ENCODE data around the gene SLC2A6. TPM values are rescaled to one million over a fixed set of nuclear protein-coding genes. Genes with fewer than 3 reads are reported as not detected.
A peak's percentile ranks its signal among the peaks of the same experiment; 100 is the strongest.

SLC2A6 gene
- total RNA-seq, 2 donors from 2014 or later = 1.6 to 2.9 TPM

DNA sequence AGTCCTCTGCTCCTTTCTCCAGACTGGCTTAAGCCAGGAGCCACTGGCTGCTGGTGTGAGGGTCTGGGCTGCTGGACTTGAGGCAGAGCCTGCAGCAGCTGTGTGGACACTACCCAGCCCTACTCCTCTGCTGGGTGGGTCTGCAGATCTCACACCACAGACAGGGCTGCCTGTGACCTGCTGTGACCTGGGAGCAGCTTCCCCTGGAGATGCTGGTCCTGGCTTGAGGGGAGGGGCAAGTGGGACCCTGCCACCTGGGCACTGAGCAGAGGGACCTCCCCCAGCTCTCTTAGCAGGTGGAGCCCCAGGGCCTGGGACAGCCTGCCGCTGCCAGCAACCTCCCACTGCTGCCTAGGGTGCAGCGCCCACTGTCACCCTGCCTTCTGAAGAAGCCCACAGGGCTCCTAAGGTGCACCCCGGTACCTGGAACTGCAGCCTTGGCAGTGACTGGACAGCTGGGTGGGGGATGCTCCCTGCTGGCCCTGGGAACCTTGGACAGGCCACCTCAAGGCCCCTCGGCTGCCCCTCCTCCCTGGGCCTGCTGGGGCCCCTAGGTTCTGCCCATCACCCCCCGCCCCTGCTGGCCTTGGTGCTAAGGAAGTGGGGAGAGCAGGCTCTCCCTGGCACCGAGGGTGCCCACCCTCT, 10.0 kb downstream of the SLC2A6 start:
- DNase-seq = no peak
- no peak for ATAC-seq
- intact Hi-C loops (cut with DNase I, micrococcal nuclease) = no loop called here

DNA sequence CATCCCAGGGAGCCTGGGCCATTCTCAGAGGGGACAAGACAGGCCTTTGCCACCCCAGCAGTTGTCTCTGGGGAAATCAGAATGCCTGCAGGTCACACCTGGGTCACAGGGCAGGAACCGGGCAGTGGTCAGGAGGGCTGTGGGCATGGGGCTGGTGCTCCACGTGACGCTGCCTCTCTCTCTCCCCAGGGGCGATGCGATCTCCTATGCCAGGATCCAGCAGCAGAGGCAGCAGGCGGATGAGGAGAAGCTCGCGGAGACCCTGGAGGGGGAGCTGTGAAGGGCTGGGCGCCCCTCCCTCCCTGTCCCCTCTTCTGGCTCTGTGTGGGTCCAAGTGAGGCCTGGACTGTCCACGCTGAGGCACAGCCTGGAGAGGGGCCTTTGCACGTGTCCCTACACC, 10.5 kb downstream of the SLC2A6 start:
- intact Hi-C loops (cut with DNase I, micrococcal nuclease) = no loop called here
- DNase-seq (no peak), ATAC-seq (no peak)

DNA sequence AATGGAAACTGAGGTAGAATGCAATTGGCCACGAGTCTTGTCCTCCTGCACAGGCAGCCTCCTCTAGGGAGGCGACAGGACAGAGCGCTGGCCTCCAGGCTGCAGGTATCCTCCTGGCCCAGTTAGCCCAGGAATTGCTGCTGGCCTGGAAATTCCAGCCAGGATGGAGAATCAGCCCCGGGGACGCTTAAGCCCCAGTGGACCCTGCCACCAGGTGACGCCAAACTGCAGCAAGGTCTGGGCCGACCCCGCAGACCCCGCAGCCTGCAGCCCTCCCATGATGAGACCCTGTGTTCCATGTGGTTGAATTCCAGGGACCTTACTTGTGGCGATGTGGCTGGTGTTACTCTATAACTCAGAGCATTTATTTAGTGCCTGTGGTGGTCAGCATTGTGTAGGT, 11.8 kb downstream of the SLC2A6 start:
- intact Hi-C loops (cut with DNase I, micrococcal nuclease) = no loop called here
- DNase-seq (no peak), ATAC-seq (no peak)

- no peak for ATAC-seq
- intact Hi-C loops (cut with DNase I, micrococcal nuclease) = no loop called here
- DNase-seq = no peak
Measured at GRCh38 chr9:133465984-133466383, 12.9 kb downstream of the SLC2A6 start.

- ATAC-seq (no peak), DNase-seq (no peak)
- intact Hi-C loops (cut with DNase I, micrococcal nuclease) = no loop called here
Measured at GRCh38 chr9:133464638-133465037, 14.3 kb downstream of the SLC2A6 start.

DNA sequence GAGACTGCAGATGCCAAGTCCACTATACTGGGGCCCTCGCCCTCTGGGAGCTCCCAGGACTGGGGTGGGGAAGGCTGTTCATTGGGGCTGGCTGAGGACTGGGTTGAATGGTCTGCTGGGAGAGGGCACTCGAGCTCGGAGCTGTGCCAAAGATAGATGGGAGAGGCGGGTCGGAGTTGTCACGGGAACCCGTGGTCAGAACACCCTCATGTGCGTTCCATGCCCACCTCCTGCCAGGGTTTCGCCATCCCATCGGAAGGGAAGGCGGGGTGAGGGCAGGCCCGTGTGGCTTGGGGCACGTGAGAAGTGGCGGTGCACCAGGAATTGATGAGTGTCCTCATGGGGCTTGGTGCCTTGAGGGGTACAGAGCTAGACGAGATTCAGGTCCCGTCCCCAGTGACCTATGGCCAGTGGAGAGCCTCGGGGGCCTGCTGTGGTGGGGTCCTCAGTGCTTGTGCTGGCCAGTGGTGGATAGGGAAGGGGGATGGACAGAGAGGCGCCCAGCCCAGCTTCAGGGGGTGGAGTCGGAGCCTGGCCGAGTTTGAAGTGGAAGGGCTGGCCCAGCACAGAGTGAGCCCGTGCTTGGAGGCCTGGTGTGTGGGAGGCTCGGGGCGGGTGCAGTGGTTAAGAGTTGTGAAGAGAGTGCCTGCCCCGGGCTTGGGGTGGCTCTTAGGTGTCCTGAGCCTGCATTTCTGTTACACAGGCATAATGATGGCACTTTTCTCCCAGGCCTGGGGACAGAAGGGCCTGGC, 14.9 kb downstream of the SLC2A6 start:
- ATAC-seq (no peak), DNase-seq (no peak)
- intact Hi-C loops (cut with DNase I, micrococcal nuclease) = no loop called here

GRCh38 chr9:133463234-133463863, 15.6 kb downstream of the SLC2A6 start:
- intact Hi-C loops (cut with DNase I, micrococcal nuclease) = no loop called here
- ATAC-seq = no peak

DNA sequence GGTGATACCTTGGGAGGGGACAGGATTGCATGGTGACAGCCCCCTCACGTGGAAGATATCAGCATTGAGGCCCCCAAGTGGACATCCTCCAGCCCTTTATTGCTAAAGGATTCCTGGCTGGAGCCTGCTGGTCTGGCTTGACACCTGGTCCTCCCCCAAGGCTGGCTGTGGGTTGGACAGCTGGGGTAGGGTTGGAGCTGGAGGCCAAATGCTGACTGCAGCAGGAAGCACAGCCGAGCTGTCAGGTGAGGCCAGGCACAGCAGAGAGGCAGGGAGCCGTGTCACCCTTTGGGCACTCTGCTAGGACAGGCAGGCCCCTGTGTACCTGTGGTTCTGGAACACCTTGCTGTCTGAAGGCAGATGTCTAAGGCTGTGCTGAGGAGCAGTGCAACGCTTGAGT, 16.9 kb downstream of the SLC2A6 start:
- no peak for DNase-seq
- ATAC-seq = no peak
- intact Hi-C loops (cut with DNase I, micrococcal nuclease) = no loop called here

More at GRCh38 chr9:133463234-133463863, 15.6 kb downstream of the SLC2A6 start:
- no peak for DNase-seq

DNA sequence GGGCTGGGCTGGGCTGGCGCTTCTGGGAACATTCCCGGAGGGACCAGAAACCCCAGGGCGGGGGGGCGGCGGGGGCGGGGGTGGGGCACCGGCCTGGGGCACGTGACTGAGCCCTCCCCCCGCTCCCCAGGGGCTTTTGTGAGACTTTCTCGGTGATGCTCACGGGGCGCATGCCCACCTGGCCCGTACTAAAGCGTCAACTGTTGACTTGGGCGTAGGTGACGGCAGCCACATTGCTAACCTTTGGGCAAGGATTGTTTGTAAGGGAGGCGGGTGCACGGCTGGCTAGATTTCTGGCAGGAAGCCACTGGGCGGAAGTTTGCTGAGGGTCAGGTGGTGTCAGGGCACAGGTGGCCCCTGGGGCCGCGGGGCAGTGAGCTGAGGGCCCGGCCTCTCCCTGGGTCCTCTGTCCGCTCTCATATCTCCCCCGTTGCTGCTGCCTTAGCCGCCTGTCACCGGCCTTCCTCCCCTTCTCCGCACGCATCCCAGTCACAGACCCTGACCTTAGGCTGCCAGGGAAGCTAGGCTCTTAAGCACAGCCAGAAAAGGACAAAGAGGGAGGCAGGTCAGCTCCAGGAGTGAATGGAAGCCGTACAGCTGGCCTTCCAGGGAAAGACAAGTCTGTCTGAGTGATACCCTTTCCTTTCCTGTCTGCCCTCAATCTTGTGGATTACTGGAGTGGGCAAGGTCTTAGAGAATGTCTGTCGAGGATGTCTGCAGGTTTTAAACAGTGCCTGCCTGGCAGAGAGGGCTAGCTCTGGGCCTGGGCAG, 18.3 kb downstream of the SLC2A6 start:
- DNase-seq (peak; percentile 90 to 91), ATAC-seq (peak; percentile 65)
- intact Hi-C loops (cut with DNase I, micrococcal nuclease) = no loop called here

- intact Hi-C loops (cut with DNase I, micrococcal nuclease) = no loop called here
- peak; percentile 98 to 99 for DNase-seq
- ATAC-seq = peak; percentile 82
Measured at GRCh38 chr9:133459476-133460404, 19.2 kb downstream of the SLC2A6 start, which contains the start of gene CACFD1. Gene CACFD1 (plus strand): TSS chr9:133459978. CDS start chr9:133460067, 89 bp downstream.

DNA sequence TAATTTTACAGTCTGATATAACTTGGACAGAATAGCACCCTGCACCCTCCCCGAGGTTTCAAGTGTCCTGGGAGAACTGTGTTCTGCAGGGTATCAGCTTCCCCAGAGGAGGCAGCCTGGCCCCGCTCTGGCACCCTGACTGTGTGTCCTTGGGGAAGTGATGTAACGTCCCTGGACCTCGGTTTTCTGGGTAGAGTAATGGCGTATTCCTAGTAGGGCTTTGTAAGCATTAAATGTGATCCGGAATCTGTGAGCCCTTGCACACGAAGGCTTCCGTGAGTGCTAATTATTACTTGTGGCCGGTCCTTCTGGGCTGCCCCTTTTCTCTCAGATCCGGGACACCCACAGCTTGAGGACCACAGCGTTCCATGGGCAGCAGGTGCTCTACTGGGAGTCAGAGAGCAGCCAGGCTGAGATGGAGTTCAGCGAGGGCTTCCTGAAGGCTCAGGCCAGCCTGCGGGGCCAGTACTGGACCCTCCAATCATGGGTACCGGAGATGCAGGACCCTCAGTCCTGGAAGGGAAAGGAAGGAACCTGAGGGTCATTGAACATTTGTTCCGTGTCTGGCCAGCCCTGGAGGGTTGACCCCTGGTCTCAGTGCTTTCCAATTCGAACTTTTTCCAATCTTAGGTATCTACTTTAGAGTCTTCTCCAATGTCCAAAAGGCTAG, 20.1 kb downstream of the SLC2A6 start:
- ATAC-seq (no peak), DNase-seq (no peak)
- intact Hi-C loops (cut with DNase I, micrococcal nuclease) = no loop called here

DNA sequence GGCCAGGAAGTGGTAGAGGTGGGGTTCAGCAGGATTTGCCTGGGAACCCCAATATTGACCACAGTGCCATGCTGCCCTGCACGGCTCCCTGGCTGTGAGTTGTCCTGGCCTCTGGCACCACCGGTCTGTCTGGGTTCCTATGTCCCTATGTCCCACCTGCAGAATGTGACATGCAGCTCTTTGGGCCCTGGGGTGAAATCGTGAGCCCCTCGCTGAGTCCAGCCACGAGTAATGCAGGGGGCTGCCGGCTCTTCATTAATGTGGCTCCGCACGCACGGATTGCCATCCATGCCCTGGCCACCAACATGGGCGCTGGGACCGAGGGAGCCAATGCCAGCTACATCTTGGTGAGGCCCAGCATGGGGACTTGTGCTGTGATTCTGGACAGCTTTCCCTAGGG, 21.2 kb downstream of the SLC2A6 start:
- intact Hi-C loops (cut with DNase I, micrococcal nuclease) = no loop called here
- no peak for DNase-seq
- no peak for ATAC-seq

DNA sequence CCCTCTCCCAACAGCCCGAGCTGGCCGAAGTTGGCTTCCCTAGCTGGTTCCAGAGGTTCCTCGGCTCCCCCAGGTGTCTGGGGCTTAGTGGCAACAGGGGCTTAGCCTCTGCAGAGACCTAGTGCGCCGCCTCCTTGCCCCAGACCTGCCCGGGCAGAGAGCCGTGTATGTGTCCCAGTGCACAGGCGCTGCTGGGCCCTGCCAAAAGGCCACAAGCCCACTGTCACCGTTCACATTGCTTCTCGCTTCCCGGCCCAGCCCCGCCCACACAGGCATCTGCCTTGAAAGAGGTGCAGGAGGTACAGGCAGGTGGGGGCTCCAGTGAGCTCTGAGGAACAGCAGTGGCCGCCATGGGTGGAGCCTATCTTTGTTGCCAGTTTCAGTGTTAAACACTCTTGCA, 21.7 kb downstream of the SLC2A6 start:
- DNase-seq (no peak), ATAC-seq (no peak)
- intact Hi-C loops (cut with DNase I, micrococcal nuclease) = no loop called here

DNA sequence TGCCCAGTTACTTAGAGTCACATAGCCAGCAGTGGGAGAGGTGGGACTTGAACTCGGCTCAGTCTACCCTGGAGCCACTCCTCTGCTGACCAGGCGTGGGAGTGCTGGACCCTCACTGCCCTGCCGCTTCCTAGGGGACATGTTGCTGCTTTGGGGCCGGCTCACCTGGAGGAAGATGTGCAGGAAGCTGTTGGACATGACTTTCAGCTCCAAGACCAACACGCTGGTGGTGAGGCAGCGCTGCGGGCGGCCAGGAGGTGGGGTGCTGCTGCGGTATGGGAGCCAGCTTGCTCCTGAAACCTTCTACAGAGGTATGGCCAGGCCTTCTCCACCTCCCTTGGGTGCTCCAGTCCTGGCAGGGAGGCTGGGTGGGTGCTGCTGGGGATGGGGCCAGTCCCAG, 22.5 kb downstream of the SLC2A6 start:
- ATAC-seq (no peak), DNase-seq (no peak)
- intact Hi-C loops (cut with DNase I, micrococcal nuclease) = no loop called here

DNA sequence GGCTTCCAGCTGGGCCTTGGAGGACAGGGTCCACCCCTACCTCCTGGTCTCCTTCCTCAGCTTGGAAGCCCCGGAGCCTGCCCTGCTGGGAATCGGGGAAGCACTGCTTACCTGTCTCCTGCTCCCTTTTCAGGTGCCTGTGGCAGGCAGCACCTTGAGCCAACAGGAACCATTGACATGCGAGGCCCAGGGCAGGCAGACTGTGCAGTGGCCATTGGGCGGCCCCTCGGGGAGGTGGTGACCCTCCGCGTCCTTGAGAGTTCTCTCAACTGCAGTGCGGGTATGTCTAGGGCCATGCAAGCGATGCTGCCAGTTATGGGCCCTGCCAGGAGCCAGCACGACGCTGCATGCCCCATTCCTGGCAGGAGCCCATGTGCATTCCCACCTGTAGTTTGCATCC, 23.0 kb downstream of the SLC2A6 start:
- intact Hi-C loops (cut with DNase I, micrococcal nuclease) = no loop called here
- DNase-seq = no peak
- ATAC-seq = no peak

GRCh38 chr9:133454943-133455673, 23.8 kb downstream of the SLC2A6 start:
- intact Hi-C loops (cut with DNase I, micrococcal nuclease) = no loop called here
- DNase-seq (no peak), ATAC-seq (no peak)

DNA sequence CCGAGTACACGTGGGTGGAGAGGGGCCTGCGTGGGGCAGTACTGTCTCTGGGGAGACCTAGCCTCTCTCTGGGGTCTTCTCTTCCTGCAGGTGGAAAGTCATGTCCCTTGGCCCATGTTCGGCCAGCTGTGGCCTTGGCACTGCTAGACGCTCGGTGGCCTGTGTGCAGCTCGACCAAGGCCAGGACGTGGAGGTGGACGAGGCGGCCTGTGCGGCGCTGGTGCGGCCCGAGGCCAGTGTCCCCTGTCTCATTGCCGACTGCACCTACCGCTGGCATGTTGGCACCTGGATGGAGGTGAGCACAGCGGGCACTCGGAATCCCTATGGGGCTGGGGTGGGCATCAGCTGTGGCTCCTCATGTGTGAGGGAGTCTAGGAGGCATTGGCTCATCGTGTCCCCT, 24.6 kb downstream of the SLC2A6 start:
- ATAC-seq (no peak), DNase-seq (no peak)
- intact Hi-C loops (cut with DNase I, micrococcal nuclease) = no loop called here
